ENCODE data around the gene CASKIN2.

- TF ChIP-seq CTCF (IDR thresholded peaks at IDR 0.05), result no peak
- no peak for TF ChIP-seq POLR2AphosphoS5 (IDR thresholded peaks at IDR 0.05)
- TF ChIP-seq POLR2A (IDR thresholded peaks at IDR 0.05), result no peak
- TF ChIP-seq EP300 (IDR thresholded peaks at IDR 0.05), result no peak
These were observed 49.7 kb upstream of the CASKIN2 start for GRCh38 chr17:75565066-75565465.
